Measurements from ENCODE around the gene ZNF280D.

GRCh38 chr15:56608993-56609392 lies 124.3 kb downstream of the ZNF280D start:
- TF ChIP-seq CTCF (conservative IDR thresholded peaks at IDR 0.05 in 1 of 2, IDR thresholded peaks at IDR 0.05 in 1 of 2; ENCODE audit: extremely low read depth in 1 of 2, insufficient read depth in 1 of 2, low read depth in 1 of 2, low read length in 2 of 2): no peak
- TF ChIP-seq EZH2 (IDR thresholded peaks at IDR 0.05; ENCODE audit: borderline replicate concordance, low read length): no peak

All from mammary epithelial cell (primary cell).